Left forelimb (tissue), 1 donor: ENCODE data around the gene PPP1R13B.

Experiments used
- DNase-seq: peaks from one replicate; pipeline ENCODE4 v3.0.0-alpha.2; 2018; ENCODE audit warnings: low spot score

The PPP1R13B gene

GRCh38 chr14:103712633-103713247 lies 134.6 kb downstream of the PPP1R13B start:
- DNase-seq = no peak

GRCh38 chr14:103711516-103712431 lies 135.6 kb downstream of the PPP1R13B start:
- DNase-seq = no peak

- no peak for DNase-seq
These were observed 136.5 kb downstream of the PPP1R13B start for GRCh38 chr14:103710771-103711377.

GRCh38 chr14:103709814-103710213 lies 137.6 kb downstream of the PPP1R13B start:
- no peak for DNase-seq

DNA sequence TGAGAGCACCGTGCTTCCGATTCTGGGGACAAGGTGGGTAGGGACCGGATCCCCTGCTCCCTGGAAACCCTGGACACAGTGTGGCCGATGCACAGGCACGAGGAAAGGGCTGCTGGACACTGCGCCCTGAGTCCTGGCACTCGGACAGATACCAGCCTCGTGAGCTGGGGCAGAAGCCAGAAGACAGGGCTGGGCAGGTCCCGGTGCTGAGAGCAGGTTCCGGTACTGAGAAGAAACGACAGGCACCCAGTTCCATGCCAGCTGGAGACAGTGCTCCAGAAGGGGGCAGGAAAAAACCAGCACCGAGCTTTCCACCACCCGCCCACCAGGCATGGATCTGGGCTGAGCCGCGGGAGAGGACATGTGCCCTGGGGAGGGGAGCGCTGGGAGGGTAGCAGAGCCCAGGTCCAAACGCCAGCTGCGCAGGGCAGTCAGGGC lies 138.6 kb downstream of the PPP1R13B start:
- no peak for DNase-seq

DNA sequence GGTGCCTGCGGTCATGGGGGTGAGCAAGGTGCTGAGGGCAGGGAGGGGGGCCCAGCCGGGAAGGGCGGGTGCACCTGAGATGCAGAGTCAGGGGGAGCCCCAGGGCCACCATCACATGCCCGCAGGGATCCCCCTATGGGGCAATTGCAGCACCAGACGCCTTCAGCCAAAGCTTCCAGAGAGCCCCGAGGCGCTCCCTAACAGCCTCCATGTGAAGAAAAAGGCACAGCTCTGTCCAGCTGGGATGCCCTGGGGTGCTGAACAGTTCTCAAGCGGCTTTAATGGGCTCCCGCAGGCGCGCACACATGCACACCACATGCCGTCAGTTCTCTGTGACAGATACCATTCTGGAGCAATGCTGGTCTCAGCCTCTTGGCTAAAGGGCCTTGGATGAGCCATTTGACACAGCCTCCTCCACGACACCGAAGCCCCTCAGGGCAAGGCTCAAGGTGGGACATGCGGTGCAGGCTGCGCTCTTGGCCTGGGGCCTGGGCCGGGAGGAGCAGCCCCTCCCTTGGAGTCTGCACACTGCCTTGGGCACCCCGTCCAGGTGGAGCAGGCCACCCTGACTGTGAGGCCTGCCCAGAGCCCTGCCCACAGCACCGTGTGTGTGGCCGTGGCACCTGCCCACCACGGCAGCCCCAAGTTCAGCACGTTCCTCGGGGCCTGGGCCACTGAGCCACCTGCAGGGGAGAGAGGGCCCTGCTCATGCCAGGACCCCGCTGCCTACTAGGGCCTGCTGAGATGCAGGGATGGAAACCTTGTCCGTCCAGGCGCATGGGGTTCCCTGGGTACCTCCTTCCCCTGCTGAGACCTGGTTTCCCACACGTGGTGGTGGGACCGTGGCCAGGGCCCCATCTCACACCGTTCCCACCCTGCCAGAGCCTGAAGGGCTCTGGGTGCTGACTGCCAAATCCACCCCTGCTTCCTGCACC lies 139.8 kb downstream of the PPP1R13B start:
- no peak for DNase-seq

- DNase-seq = no peak
These were observed 140.6 kb downstream of the PPP1R13B start for GRCh38 chr14:103706551-103707328.

GRCh38 chr14:103705504-103706284 lies 141.7 kb downstream of the PPP1R13B start:
- no peak for DNase-seq

- DNase-seq = no peak
These were observed 142.3 kb downstream of the PPP1R13B start for GRCh38 chr14:103705118-103705503.

DNA sequence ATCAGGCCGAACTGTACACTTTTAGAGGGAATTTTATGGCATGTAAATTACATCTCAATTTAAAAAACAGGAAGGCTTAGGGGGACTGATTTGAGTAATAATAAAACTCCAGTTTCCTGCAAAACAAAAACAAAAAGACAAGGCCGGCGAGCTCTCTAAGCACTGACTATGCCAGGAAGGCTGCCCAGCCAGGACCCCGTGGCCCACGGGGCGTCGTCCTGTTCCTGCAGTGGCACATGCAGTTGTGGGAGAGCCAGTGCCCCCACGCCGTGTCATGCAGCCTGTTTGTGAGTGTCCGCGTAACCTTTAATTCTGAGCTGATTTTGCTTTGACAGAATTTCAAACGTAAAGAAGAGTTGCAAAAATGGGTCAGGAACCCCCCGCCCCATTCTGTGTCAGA lies 142.7 kb downstream of the PPP1R13B start:
- DNase-seq = no peak

- DNase-seq = no peak
These were observed 143.7 kb downstream of the PPP1R13B start for GRCh38 chr14:103703433-103704385.

DNA sequence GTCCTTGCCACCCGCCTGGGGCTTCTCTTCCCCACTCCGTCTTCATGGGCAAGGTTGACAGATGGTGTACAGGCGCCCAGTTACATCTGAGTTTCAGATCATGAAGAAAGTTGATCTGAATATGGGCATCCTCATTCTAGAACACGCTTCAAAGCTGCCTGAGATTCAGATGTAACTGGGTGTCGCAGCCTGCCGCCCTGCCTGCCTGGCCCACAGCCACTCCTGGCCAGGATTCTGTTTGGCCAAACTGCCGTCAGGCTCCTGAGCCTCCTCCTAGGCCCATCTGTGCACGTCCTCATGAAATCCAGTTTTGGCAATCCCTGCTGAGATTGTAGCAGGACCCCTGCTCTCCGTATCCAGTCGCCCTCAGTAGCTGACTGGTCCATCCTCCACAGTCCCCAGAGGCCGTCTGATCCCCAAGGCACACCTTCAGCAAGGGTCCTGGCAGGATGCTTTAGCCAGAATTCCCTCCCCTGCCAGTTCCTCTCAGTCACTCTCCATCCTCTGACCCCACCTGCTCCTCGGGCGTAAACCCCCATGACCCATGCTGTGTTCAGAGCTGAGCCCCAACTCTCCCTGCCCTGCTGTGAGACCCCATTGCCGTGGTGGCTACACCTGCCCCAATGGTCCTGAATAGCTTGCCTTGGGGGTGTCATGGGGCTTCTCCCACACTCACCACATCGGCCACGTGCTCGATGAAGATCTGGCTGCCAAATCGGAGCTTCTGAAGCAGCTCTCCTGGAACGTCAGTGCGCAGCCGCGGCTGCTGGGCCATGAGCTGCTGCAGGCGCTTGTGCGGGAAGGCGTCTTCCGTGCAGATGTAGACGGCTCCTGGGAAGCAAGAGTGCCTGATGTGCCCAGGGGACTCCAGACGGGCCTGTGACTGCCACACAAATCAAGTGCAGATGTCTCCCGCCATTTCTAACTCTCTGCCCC lies 144.6 kb downstream of the PPP1R13B start:
- DNase-seq = no peak

GRCh38 chr14:103702095-103702494 lies 145.3 kb downstream of the PPP1R13B start:
- no peak for DNase-seq

GRCh38 chr14:103700753-103701490 lies 146.5 kb downstream of the PPP1R13B start:
- DNase-seq = peak; percentile 54

GRCh38 chr14:103699901-103700752 lies 147.2 kb downstream of the PPP1R13B start:
- DNase-seq = peak; percentile 57

GRCh38 chr14:103699261-103699661 lies 148.1 kb downstream of the PPP1R13B start:
- peak; percentile 55 for DNase-seq
